Mucosa of rectum (tissue), 2 donors: Measurements from ENCODE around the gene SH2D5.

Source experiments
- H3K27ac ChIP-seq, 2 donors: one replicate each; pipeline ENCODE4 v1.7.0; 2013; ENCODE audit warnings: inconsistent platforms in 2 of 2, low read depth in 2 of 2, low read length in 2 of 2
- H3K27me3 ChIP-seq, 2 donors: one replicate each; pipeline ENCODE4 v1.7.0; 2013; ENCODE audit warnings: low read length in 2 of 2; ENCODE audit not compliant: control insufficient read depth in 2 of 2, insufficient read depth in 2 of 2
- H3K36me3 ChIP-seq, 2 donors: one replicate each; pipeline ENCODE4 v1.7.0; 2013; ENCODE audit warnings: low read length in 2 of 2; ENCODE audit not compliant: control insufficient read depth in 2 of 2, insufficient read depth in 2 of 2
- H3K4me1 ChIP-seq, 2 donors: one replicate each; pipeline ENCODE4 v1.7.0; 2013; ENCODE audit warnings: low read length in 2 of 2, mild to moderate bottlenecking in 1 of 2; ENCODE audit not compliant: control insufficient read depth in 2 of 2, insufficient read depth in 2 of 2
- H3K4me3 ChIP-seq, 2 donors: one replicate each; pipeline ENCODE4 v1.7.0; 2013; ENCODE audit warnings: low read length in 2 of 2
- H3K9ac ChIP-seq, 2 donors: one replicate each; pipeline ENCODE4 v1.7.0; 2013; ENCODE audit warnings: low read length in 2 of 2, low read depth in 1 of 2, mild to moderate bottlenecking in 1 of 2
- H3K9me3 ChIP-seq, 2 donors: one replicate each; pipeline ENCODE4 v1.7.0; 2013; ENCODE audit warnings: low read length in 2 of 2; ENCODE audit not compliant: control insufficient read depth in 2 of 2
- donor health status: healthy.
- donor health status: Normal muscosa, but diverticular disease.

Gene SH2D5

GRCh38 chr1:20703124-20703756, 29.3 kb downstream of the SH2D5 start:
- H3K4me3 ChIP-seq: no peak overlapping the region
- H3K27ac ChIP-seq: no peak overlapping the region
- no peaks in the 10 kb centered on the region for H3K27me3 ChIP-seq
- no peaks in the 10 kb centered on the region for H3K9me3 ChIP-seq
- no peaks in the 10 kb centered on the region for H3K36me3 ChIP-seq
- no peak overlapping the region for H3K9ac ChIP-seq
- no peaks in the 10 kb centered on the region for H3K4me1 ChIP-seq

DNA sequence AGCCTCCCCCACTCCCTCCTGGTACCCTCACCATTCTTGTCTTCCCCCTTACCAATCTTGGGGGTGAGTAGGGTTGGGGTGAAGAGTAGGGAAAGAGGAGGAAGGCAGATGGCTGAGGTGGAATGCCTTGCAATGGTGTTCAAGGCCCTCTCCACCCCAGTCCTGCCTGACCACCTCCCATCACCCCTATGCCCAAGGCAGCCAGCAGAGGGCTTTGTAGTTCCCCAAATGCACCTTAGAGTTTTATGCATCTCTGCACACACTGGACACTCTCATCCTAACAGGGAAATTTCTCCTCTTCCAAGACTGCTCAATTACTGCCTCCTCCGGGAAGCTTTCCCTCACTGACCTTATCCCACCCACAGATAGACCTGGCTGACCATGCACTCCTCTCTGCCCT, 30.1 kb downstream of the SH2D5 start:
- H3K9ac ChIP-seq: no peak overlapping the region
- no peaks in the 10 kb centered on the region for H3K36me3 ChIP-seq
- H3K4me3 ChIP-seq: no peak overlapping the region
- H3K9me3 ChIP-seq: no peaks in the 10 kb centered on the region
- no peaks in the 10 kb centered on the region for H3K4me1 ChIP-seq
- no peak overlapping the region for H3K27ac ChIP-seq
- H3K27me3 ChIP-seq: no peaks in the 10 kb centered on the region

DNA sequence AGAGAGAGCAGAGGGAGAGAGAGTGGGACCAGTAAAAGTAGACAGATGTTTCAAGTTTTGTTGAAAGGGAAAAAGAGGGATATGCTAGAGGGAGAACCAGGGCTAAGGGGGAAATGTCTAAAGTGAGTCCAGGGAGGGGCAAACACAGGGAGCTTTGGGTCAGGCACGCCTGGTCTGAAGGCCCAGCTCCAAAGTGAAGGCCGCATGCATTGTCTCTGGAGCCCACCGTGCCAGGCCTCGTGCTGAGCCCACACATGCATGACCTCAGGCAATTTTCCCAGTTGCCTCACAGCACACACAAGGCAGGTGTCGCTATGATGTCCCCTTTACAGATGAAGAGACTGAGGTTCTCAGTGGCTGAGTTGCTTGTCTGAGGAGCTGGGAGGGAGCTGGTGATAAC, 30.7 kb downstream of the SH2D5 start:
- Histone ChIP-seq H3K9me3 (no peaks in the 10 kb centered on the region), H3K27ac (no peak overlapping the region), H3K4me1 (peaks cover 3 to 4% of the 10 kb centered on the region in 2 donors), H3K9ac (no peak overlapping the region), H3K4me3 (no peak overlapping the region), H3K36me3 (no peaks in the 10 kb centered on the region), H3K27me3 (no peaks in the 10 kb centered on the region)

DNA sequence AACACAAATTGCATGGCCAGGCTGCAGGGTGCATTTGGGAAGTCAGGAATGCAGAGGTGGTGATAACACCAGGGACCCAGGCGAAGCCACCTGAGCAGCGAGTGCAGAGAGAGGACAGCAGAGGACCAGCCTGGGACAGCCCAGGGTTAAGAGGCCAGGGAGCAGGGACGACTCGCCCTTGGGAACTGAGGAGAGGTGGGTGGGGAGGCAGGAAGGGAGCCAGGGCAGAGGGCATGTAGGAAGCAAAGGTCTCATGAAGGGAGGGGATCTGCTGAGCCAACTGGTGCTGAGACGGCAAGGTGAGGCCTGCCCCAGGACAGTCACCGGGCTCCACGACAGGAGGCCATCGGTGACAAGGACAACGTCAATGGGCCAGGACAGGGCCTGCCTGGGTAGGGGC, 31.1 kb downstream of the SH2D5 start:
- Histone ChIP-seq H3K27me3 (no peaks in the 10 kb centered on the region), H3K27ac (no peak overlapping the region), H3K9me3 (no peaks in the 10 kb centered on the region), H3K9ac (no peak overlapping the region), H3K4me1 (peaks cover 3 to 8% of the 10 kb centered on the region in 2 donors), H3K36me3 (no peaks in the 10 kb centered on the region), H3K4me3 (no peak overlapping the region)

DNA sequence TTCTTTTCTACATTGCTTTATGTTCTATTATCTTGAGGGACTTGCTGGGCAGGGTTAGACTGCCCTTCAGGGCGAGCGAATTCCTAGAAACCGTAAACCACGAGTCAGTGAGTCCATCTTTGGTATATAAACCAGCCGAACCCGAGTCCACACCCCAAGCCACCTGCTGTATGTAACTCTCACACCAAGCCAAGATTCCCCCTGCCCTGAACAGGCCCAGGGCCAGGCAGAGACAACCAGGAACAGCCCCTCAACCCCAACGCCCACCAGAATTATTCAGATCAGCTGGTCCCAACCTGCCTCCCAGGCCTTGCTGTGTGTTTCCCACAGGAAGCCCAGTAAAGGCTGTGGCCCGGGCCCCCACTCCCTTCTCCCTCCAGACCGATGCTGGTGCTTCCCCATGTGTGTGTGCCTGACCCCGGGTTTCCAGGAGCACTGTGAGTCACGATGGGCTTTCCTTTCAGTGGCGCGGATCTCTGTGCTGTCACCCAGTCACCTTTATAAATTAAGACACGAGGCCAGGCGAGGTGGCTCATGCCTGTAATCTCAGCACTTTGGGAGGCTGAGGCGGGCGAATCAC, 31.8 kb downstream of the SH2D5 start:
- no peaks in the 10 kb centered on the region for H3K36me3 ChIP-seq
- no peaks in the 10 kb centered on the region for H3K9me3 ChIP-seq
- H3K27ac ChIP-seq: no peak overlapping the region
- H3K4me1 ChIP-seq: peaks cover 5 to 13% of the 10 kb centered on the region in 2 donors
- no peak overlapping the region for H3K9ac ChIP-seq
- H3K27me3 ChIP-seq: no peaks in the 10 kb centered on the region
- no peak overlapping the region for H3K4me3 ChIP-seq

DNA sequence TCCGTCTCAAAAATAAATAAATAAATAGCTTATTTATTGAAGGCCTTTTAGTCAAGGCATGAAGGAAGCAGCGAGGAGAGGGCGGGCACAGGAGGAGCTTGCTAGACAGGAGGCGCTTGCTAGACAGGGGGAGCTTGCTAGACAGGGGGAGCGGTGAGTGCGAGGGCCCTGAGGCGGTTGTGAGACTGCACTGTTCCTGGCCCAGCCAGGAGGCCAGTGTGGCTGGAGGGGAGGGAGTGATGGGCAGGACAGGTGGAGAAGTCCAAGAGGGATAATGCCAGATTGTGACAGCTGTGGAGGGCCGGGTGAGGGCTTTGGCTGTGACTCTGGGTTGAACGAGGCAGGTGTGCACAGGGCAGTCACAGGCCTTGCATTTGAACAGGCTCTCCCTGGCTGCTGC, 32.9 kb downstream of the SH2D5 start:
- no peak overlapping the region for H3K9ac ChIP-seq

GRCh38 chr1:20698195-20698910, 34.1 kb downstream of the SH2D5 start:
- Histone ChIP-seq H3K4me3 (no peak overlapping the region), H3K9ac (no peak overlapping the region), H3K36me3 (no peaks in the 10 kb centered on the region), H3K4me1 (peaks cover 5 to 13% of the 10 kb centered on the region in 2 donors), H3K27me3 (no peaks in the 10 kb centered on the region), H3K27ac (no peak overlapping the region), H3K9me3 (no peaks in the 10 kb centered on the region)

More for the DNA sequence above, 32.9 kb downstream of the SH2D5 start:
- peaks cover 5 to 13% of the 10 kb centered on the region in 2 donors for H3K4me1 ChIP-seq
- H3K27me3 ChIP-seq: no peaks in the 10 kb centered on the region
- H3K4me3 ChIP-seq: no peak overlapping the region
- no peaks in the 10 kb centered on the region for H3K9me3 ChIP-seq
- H3K36me3 ChIP-seq: no peaks in the 10 kb centered on the region
- H3K27ac ChIP-seq: no peak overlapping the region

GRCh38 chr1:20697563-20697962, 34.9 kb downstream of the SH2D5 start:
- H3K9me3 ChIP-seq: no peaks in the 10 kb centered on the region
- peaks cover 5 to 13% of the 10 kb centered on the region in 2 donors for H3K4me1 ChIP-seq
- H3K9ac ChIP-seq: no peak overlapping the region
- no peak overlapping the region for H3K4me3 ChIP-seq
- H3K27ac ChIP-seq: no peak overlapping the region
- H3K36me3 ChIP-seq: no peaks in the 10 kb centered on the region
- no peaks in the 10 kb centered on the region for H3K27me3 ChIP-seq

GRCh38 chr1:20696397-20697333, 35.8 kb downstream of the SH2D5 start:
- Histone ChIP-seq H3K36me3 (no peaks in the 10 kb centered on the region), H3K27me3 (no peaks in the 10 kb centered on the region), H3K4me3 (peak overlapping the region; percentile 65 to 76), H3K9me3 (no peaks in the 10 kb centered on the region), H3K4me1 (peaks cover 5 to 13% of the 10 kb centered on the region in 2 donors), H3K27ac (peak overlapping the region; percentile 56 to 57), H3K9ac (peak overlapping the region; percentile 52 to 61)
